WTC11 (cell line): Measurements from ENCODE around the gene TEX101. TPM values are rescaled to one million over a fixed set of nuclear protein-coding genes. Genes with fewer than 3 reads are reported as not detected.

Source experiments
- ATAC-seq: fragments of 200-7000 bp; cut with Tn5 transposase; 2 replicates; pipeline ENCODE4 v1.10.0; 2021; ENCODE audit warnings: mild to moderate bottlenecking, moderate library complexity
- CTCF ChIA-PET: fragments of 300-600 bp; sonication (Branson Sonifier 250); formaldehyde crosslinking; loops from one replicate; lab custom pipeline; 2021; ENCODE audit warnings: antibody characterized with exemption; lab: Charles Lee
- POLR2A ChIA-PET: fragments of 350-600 bp; sonication (Branson Sonifier 250); formaldehyde crosslinking; loops from one replicate; lab custom pipeline; 2021; ENCODE audit warnings: antibody characterized with exemption; lab: Charles Lee
- DNase-seq: peaks from one replicate; pipeline ENCODE4 v3.0.0; 2021; ENCODE audit warnings: low spot score
- H3K27ac Mint-ChIP-seq: 2 replicates; pipeline ENCODE4 v1.8.0; 2021; ENCODE audit warnings: mixed read lengths
- H3K27me3 Mint-ChIP-seq: 2 replicates; pipeline ENCODE4 v1.8.0; 2021; ENCODE audit warnings: low read depth, mild to moderate bottlenecking, moderate library complexity, mixed read lengths
- H3K36me3 Mint-ChIP-seq: 2 replicates; pipeline ENCODE4 v1.8.0; 2021; ENCODE audit warnings: mixed read lengths
- H3K4me1 Mint-ChIP-seq: 2 replicates; pipeline ENCODE4 v1.8.0; 2022; ENCODE audit warnings: mixed read lengths
- H3K4me3 Mint-ChIP-seq: 2 replicates; pipeline ENCODE4 v1.8.0; 2021; ENCODE audit warnings: mild to moderate bottlenecking, moderate library complexity, mixed read lengths
- H3K9me3 Mint-ChIP-seq: 2 replicates; pipeline ENCODE4 v1.8.0; 2021; ENCODE audit warnings: mixed read lengths
- CREB1 ChIP-seq: sonication (generic); formaldehyde crosslinking; IDR thresholded peaks from 2 replicates; pipeline ENCODE4 v1.8.0; 2023; ENCODE audit warnings: mild to moderate bottlenecking, missing genetic modification reagents
- HMGXB4 ChIP-seq: sonication (generic); formaldehyde crosslinking; IDR thresholded peaks from 2 replicates; pipeline ENCODE4 v1.8.1; 2023; ENCODE audit warnings: mild to moderate bottlenecking, moderate library complexity, missing genetic modification reagents
- JAZF1 ChIP-seq: fragments of 250-450 bp; sonication (Bioruptor Pico); IDR thresholded peaks from 2 replicates; pipeline ENCODE4 v1.9.0; 2021; ENCODE audit warnings: moderate library complexity, mild to moderate bottlenecking, inconsistent platforms
- MXD4 ChIP-seq: fragments of 250-450 bp; sonication (Bioruptor Pico); IDR thresholded peaks from 2 replicates; pipeline ENCODE4 v1.8.0; 2021; ENCODE audit warnings: mild to moderate bottlenecking, moderate library complexity, borderline replicate concordance
- NFATC4 ChIP-seq: fragments of 250-450 bp; sonication (Bioruptor Pico); IDR thresholded peaks from 2 replicates; pipeline ENCODE4 v1.9.0; 2021; ENCODE audit warnings: mild to moderate bottlenecking
- NR2C2 ChIP-seq: sonication (generic); formaldehyde crosslinking; IDR thresholded peaks from 2 replicates; pipeline ENCODE4 v1.8.0; 2022; ENCODE audit warnings: mild to moderate bottlenecking, missing genetic modification reagents
- RORB ChIP-seq: fragments of 250-450 bp; sonication (Bioruptor Pico); IDR thresholded peaks from 2 replicates; pipeline ENCODE4 v1.9.0; 2021; ENCODE audit warnings: mild to moderate bottlenecking
- SP1 ChIP-seq: sonication (generic); formaldehyde crosslinking; conservative IDR thresholded peaks from 2 replicates; pipeline ENCODE4 v1.8.1; 2022; ENCODE audit warnings: missing genetic modification reagents
- TEAD4 ChIP-seq: sonication (generic); formaldehyde crosslinking; IDR thresholded peaks from 2 replicates; pipeline ENCODE4 v1.8.0; 2022; ENCODE audit warnings: mild to moderate bottlenecking, missing genetic modification reagents
- TP53 ChIP-seq: sonication (generic); formaldehyde crosslinking; IDR thresholded peaks from 2 replicates; pipeline ENCODE4 v1.8.1; 2023; ENCODE audit warnings: mild to moderate bottlenecking, missing genetic modification reagents
- total RNA-seq: library from RNA; stranded (reverse); gene quantifications from 3 replicates; pipeline ENCODE4 v1.2.3, GENCODE V29; 2021
- TF ChIP-seq, protein P1 (sequence below): sonication (generic); formaldehyde crosslinking; IDR thresholded peaks from 2 replicates; pipeline ENCODE4 v1.8.1; 2022; ENCODE audit warnings: mild to moderate bottlenecking, moderate library complexity, missing genetic modification reagents
- TF ChIP-seq, protein P2 (sequence below): fragments of 250-450 bp; sonication (Bioruptor Pico); IDR thresholded peaks from 2 replicates; pipeline ENCODE4 v1.9.0; 2021; ENCODE audit warnings: mild to moderate bottlenecking
- TF ChIP-seq, protein P3 (sequence below): sonication (generic); formaldehyde crosslinking; IDR thresholded peaks from 2 replicates; pipeline ENCODE4 v1.8.0; 2022; ENCODE audit warnings: missing genetic modification reagents
- TF ChIP-seq, protein P4 (sequence below): fragments of 250-450 bp; sonication (Bioruptor Pico); IDR thresholded peaks from 2 replicates; pipeline ENCODE4 v1.9.0; 2021; ENCODE audit warnings: moderate library complexity, mild to moderate bottlenecking, inconsistent platforms, borderline replicate concordance
- TF ChIP-seq, protein P5 (sequence below): sonication (generic); formaldehyde crosslinking; IDR thresholded peaks from 2 replicates; pipeline ENCODE4 v1.8.0; 2022; ENCODE audit warnings: mild to moderate bottlenecking, missing genetic modification reagents

The TEX101 gene
- total RNA-seq, 1 experiment from 2014 or later, result not detected

DNA sequence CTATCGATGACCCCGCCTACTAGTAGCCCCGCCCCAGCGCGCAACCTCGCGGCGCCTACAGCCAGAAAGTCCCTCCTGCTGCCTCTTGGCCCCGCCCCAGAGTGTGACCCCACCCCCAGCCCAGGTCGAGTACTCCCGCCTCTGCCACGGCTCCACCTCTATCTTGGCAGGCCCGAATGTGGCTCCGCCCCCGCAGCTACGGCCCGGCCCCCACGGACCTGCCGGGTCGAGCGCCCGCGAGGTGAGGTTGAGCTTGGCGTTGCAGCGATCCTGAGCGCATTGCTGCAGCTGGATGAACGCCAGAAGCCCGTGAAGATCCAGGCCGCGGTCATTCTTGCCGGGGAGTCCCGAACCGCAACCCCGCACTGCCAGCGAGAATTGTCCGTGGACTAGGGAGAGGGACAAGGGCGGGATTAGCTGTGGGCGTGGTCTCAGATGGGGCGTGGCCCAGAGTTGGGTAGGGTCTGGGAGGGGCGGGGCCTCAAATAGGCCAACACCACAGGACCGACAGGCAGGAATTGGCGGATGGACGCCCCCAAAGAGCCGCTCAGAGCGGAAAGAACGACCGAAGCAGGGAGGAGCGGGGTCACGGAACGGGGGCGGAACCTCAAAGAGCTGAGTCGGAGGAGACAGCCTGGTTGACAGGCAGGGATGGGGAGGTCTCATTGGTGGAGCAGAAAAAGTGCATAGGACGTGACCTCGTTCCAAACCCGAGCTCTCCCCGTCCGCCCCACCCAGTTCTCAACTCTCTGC is 48.9 kb downstream of the TEX101 start:
- Mint-ChIP-seq H3K36me3 (no peaks in the 10 kb centered on the region), H3K4me3 (peak overlapping the region; percentile 91), H3K9me3 (no peaks in the 10 kb centered on the region), H3K4me1 (peaks cover 14% of the 10 kb centered on the region), H3K27me3 (peaks cover 71% of the 10 kb centered on the region), H3K27ac (peak overlapping the region; percentile 99)
- POLR2A ChIA-PET, result interaction anchor here (1.3 to 2.2 kb wide), 6 partner anchors 39 to 205 kb away, joined by 3 to 11 read pairs (median 6); partner anchors contain the start of genes PHLDB3 and ZNF575
- DNase-seq (peak; percentile 99), ATAC-seq (peak; percentile 89)
- CTCF ChIA-PET, result interaction anchor here (0.6 to 5.0 kb wide), 20 partner anchors 11 to 205 kb away, joined by 3 to 66 read pairs (median 4); partner anchors contain the start of genes IRGQ, PHLDB3, ZNF575 and ZNF576
- no peak for TF ChIP-seq CREB1 (CRISPR knock-in tag)
- TF ChIP-seq SP1 (CRISPR knock-in tag), result peak; percentile 69
- TF ChIP-seq, protein P1, sequence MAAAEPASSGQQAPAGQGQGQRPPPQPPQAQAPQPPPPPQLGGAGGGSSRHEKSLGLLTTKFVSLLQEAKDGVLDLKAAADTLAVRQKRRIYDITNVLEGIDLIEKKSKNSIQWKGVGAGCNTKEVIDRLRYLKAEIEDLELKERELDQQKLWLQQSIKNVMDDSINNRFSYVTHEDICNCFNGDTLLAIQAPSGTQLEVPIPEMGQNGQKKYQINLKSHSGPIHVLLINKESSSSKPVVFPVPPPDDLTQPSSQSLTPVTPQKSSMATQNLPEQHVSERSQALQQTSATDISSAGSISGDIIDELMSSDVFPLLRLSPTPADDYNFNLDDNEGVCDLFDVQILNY, result peak; percentile 70
- TF ChIP-seq MXD4 (CRISPR knock-in tag), result no peak

GRCh38 chr19:43464134-43464775 is 49.6 kb downstream of the TEX101 start:
- ChIA-PET CTCF (interaction anchor here (0.7 to 5.0 kb wide), 14 partner anchors 10 to 204 kb away, joined by 3 to 66 read pairs (median 9); partner anchors contain the start of genes PHLDB3 and ZNF575), POLR2A (interaction anchor here (0.7 to 2.2 kb wide), 6 partner anchors 38 to 244 kb away, joined by 3 to 11 read pairs (median 6); partner anchors contain the start of genes PHLDB3 and ZNF575)
- Mint-ChIP-seq H3K27ac (peak overlapping the region; percentile 99), H3K36me3 (no peaks in the 10 kb centered on the region), H3K4me3 (peak overlapping the region; percentile 91), H3K27me3 (peaks cover 71% of the 10 kb centered on the region), H3K4me1 (peaks cover 14% of the 10 kb centered on the region), H3K9me3 (no peaks in the 10 kb centered on the region)
- ATAC-seq (peak; percentile 31), DNase-seq (peak; percentile 80)
- peak; percentile 12; the same call in 1 of the 2 replicates for TF ChIP-seq SP1 (CRISPR knock-in tag)
- TF ChIP-seq TP53 (CRISPR knock-in tag), result no peak

DNA sequence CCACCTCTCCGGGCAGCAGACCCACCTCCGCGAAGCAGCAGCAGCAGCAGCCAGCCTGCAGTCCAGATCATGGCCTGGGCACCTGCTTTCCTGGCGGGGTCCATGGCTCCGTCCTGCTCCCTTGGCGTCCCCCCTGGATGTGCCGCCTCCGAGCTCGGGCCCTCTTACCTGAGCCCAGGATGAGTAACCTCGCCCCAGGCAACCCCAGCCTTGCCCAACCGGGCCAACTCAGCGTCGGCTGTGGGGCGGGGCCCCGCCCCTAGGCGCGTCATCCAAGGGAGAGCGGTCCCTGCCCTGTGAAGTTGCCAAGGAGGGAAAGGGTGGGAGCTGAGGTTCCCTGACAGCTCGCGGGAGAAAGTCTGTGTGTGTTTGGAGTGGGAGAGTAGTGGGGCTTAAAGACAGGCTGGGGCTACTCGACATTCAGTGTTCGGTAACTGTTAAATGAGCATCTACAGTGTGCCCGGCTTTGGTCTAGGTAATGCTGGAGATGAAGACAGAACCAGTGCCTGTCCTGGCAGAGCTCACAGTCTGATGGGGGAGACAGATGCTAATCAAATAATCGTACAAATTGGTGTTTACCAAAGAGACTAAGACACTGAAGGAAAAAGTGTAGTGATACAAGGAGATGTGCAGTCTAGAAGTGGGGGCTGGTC is 50.9 kb downstream of the TEX101 start, which contains the start of gene LYPD3:
Gene LYPD3 (minus strand): TSS at position 141 of the 653 bp plus-strand sequence. CDS start 37 bp downstream, at position 104.
- POLR2A ChIA-PET, result interaction anchor here (0.9 kb wide), 1 partner anchor 38 kb away, joined by 4 read pairs; the partner anchor contains the start of gene PHLDB3
- Mint-ChIP-seq H3K4me1 (peaks cover 12% of the 10 kb centered on the region), H3K27ac (0 out of 2 replicates have a peak within 1 kb of the TSS, but pooled peaks have one; percentile 43), H3K4me3 (peak within 1 kb of the TSS; percentile 91), H3K27me3 (peaks cover 68% of the 10 kb centered on the region), H3K9me3 (no peaks in the 10 kb centered on the region), H3K36me3 (no peaks in the 10 kb centered on the region)
- peak; percentile 67 for DNase-seq
- ATAC-seq, result no peak
- CTCF ChIA-PET, result interaction anchor here (0.7 to 5.0 kb wide), 10 partner anchors 11 to 257 kb away, joined by 3 to 66 read pairs (median 4); partner anchors contain the start of gene PHLDB3
- TF ChIP-seq, protein P2, sequence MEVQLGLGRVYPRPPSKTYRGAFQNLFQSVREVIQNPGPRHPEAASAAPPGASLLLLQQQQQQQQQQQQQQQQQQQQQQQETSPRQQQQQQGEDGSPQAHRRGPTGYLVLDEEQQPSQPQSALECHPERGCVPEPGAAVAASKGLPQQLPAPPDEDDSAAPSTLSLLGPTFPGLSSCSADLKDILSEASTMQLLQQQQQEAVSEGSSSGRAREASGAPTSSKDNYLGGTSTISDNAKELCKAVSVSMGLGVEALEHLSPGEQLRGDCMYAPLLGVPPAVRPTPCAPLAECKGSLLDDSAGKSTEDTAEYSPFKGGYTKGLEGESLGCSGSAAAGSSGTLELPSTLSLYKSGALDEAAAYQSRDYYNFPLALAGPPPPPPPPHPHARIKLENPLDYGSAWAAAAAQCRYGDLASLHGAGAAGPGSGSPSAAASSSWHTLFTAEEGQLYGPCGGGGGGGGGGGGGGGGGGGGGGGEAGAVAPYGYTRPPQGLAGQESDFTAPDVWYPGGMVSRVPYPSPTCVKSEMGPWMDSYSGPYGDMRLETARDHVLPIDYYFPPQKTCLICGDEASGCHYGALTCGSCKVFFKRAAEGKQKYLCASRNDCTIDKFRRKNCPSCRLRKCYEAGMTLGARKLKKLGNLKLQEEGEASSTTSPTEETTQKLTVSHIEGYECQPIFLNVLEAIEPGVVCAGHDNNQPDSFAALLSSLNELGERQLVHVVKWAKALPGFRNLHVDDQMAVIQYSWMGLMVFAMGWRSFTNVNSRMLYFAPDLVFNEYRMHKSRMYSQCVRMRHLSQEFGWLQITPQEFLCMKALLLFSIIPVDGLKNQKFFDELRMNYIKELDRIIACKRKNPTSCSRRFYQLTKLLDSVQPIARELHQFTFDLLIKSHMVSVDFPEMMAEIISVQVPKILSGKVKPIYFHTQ, result no peak
- TF ChIP-seq MXD4 (CRISPR knock-in tag) (no peak), NR2C2 (CRISPR knock-in tag) (no peak), JAZF1 (no peak), TEAD4 (CRISPR knock-in tag) (no peak), HMGXB4 (CRISPR knock-in tag) (no peak), RORB (no peak), NFATC4 (CRISPR knock-in tag) (no peak)
- TF ChIP-seq, protein P3, sequence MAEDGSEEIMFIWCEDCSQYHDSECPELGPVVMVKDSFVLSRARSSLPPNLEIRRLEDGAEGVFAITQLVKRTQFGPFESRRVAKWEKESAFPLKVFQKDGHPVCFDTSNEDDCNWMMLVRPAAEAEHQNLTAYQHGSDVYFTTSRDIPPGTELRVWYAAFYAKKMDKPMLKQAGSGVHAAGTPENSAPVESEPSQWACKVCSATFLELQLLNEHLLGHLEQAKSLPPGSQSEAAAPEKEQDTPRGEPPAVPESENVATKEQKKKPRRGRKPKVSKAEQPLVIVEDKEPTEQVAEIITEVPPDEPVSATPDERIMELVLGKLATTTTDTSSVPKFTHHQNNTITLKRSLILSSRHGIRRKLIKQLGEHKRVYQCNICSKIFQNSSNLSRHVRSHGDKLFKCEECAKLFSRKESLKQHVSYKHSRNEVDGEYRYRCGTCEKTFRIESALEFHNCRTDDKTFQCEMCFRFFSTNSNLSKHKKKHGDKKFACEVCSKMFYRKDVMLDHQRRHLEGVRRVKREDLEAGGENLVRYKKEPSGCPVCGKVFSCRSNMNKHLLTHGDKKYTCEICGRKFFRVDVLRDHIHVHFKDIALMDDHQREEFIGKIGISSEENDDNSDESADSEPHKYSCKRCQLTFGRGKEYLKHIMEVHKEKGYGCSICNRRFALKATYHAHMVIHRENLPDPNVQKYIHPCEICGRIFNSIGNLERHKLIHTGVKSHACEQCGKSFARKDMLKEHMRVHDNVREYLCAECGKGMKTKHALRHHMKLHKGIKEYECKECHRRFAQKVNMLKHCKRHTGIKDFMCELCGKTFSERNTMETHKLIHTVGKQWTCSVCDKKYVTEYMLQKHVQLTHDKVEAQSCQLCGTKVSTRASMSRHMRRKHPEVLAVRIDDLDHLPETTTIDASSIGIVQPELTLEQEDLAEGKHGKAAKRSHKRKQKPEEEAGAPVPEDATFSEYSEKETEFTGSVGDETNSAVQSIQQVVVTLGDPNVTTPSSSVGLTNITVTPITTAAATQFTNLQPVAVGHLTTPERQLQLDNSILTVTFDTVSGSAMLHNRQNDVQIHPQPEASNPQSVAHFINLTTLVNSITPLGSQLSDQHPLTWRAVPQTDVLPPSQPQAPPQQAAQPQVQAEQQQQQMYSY (CRISPR knock-in tag), result no peak
- TF ChIP-seq, protein P4, sequence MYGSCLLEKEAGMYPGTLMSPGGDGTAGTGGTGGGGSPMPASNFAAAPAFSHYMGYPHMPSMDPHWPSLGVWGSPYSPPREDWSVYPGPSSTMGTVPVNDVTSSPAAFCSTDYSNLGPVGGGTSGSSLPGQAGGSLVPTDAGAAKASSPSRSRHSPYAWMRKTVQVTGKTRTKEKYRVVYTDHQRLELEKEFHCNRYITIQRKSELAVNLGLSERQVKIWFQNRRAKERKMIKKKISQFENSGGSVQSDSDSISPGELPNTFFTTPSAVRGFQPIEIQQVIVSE (CRISPR knock-in tag), result no peak
- TF ChIP-seq, protein P5, sequence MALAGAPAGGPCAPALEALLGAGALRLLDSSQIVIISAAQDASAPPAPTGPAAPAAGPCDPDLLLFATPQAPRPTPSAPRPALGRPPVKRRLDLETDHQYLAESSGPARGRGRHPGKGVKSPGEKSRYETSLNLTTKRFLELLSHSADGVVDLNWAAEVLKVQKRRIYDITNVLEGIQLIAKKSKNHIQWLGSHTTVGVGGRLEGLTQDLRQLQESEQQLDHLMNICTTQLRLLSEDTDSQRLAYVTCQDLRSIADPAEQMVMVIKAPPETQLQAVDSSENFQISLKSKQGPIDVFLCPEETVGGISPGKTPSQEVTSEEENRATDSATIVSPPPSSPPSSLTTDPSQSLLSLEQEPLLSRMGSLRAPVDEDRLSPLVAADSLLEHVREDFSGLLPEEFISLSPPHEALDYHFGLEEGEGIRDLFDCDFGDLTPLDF (CRISPR knock-in tag), result no peak
